IMR-90 (cell line): ENCODE measurements around the gene HSD3B1.

ENCODE experiments used
- CTCF ChIP-seq: conservative IDR thresholded peaks from 2 replicates; pipeline ENCODE4 v1.5.1; 2012; ENCODE audit warnings: mild to moderate bottlenecking, low read depth, low read length, improper control_type of control experiment
- MAFK ChIP-seq: IDR thresholded peaks from 2 replicates; pipeline ENCODE4 v1.6.1; 2012; ENCODE audit warnings: low read depth, low read length, improper control_type of control experiment
- MXI1 ChIP-seq: IDR thresholded peaks from 2 replicates; pipeline ENCODE4 v1.6.1; 2012; ENCODE audit warnings: low read depth, mild to moderate bottlenecking, low read length, moderate library complexity, borderline replicate concordance

GRCh38 chr1:119537966-119538365 is 31.0 kb downstream of the HSD3B1 start:
- TF ChIP-seq MXI1 (no peak), CTCF (no peak), MAFK (no peak)
